ENCODE results near the gene ACOT13. TPM values are rescaled to one million over a fixed set of nuclear protein-coding genes. Genes with fewer than 3 reads are reported as not detected.
"Not testable (repeated sequence)": the region's sequence is repeated elsewhere in the genome, so short reads cannot be mapped to it uniquely, and the experiment has no call there.

ACOT13 gene
- polyA plus RNA-seq, 2 of the 4 experiments (the other 2 are of a cell fraction): 22.9 to 87.7 TPM

DNA sequence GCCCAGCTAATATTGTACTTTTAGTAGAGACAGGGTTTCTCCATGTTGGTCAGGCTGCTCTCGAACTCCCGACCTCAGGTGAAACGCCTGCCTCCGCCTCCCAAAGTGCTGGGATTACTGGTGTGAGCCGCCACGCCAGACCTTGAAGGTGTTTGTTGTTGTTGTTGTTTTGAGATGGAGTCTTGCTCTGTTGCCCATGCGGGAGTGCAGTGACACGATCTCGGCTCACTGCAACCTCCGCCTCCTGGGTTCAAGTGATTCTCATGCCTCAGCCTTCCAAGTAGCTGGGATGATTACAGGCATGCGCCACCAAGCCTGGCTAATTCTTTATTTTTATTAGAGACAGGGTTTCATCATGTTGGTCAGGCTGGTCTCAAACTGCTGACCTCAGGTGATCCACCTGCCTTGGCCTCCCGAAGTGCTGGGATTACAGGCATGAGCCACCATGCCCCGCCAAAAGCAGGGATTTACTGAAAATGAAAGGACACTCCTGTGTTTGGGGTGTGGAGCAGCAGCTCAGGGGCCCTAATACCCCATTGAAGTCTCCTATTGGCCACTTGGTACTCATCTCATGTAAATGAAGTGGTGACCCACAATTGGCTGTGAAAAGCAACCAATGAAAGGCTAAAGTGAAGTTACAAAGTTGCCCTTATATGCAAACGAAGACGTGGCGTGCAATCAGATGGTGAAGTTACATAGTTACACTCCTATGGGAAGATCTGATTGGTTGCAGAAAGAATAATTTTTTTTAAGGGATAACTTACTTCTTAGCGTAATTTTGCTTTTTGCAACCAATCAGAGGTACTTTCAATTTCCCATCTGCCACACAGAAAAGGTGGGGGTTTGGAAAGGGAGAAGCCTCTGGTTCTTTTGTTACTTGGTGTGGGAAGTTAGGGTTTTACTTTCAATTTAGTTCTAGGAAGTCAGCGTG is 1.5 kb downstream of the ACOT13 start:
- DNase-seq (ENCODE audit: low read depth in 1 of 2, low spot score in 1 of 2) (peak; percentile 73 to 98), ATAC-seq (peak; percentile 89 to 91)
- H3K4me1 ChIP-seq: peaks cover 28% of the 10 kb centered on the region
- CTCF ChIA-PET: interaction anchor here (1.1 to 3.2 kb wide), 2 partner anchors 87 to 385 kb away, joined by 3 to 15 read pairs; no protein-coding TSS in a partner anchor
- H3K9me3 ChIP-seq, FAIRE-seq: not testable (repeated sequence)
- 1% methylated on average over 18 of the region's 18 CpGs for WGBS (ENCODE audit: missing lambda C conversion rate)
- peak overlapping the region; percentile 90 for H3K4me2 ChIP-seq
- H3K27ac ChIP-seq: peak overlapping the region; percentile 96 to 99
- peak overlapping the region; percentile 92 for H3K4me3 ChIP-seq
- TF ChIP-seq REST (IDR thresholded peaks at IDR 0.05) (0 out of 2 replicates have a peak, but pooled peaks have one; percentile 19), PBX3 (IDR thresholded peaks at IDR 0.05) (0 out of 2 replicates have a peak, but pooled peaks have one; percentile 41), RFX5 (IDR thresholded peaks at IDR 0.05) (peak; percentile 90), MAFK (IDR thresholded peaks at IDR 0.05; ENCODE audit: partially characterized antibody) (peak; percentile 77), HOXB5 (CRISPR knock-in tag; IDR thresholded peaks at IDR 0.05) (0 out of 2 replicates have a peak, but pooled peaks have one; percentile 61), JUN (IDR thresholded peaks at IDR 0.05) (peak in 1 of 2 experiments; percentile 66; a peak in 3 of 5 replicates), CHD4 (IDR thresholded peaks at IDR 0.05; ENCODE audit: borderline replicate concordance) (0 out of 2 replicates have a peak, but pooled peaks have one; percentile 49), EHF (CRISPR knock-in tag; IDR thresholded peaks at IDR 0.05) (0 out of 2 replicates have a peak, but pooled peaks have one; percentile 27), POLR2A (IDR thresholded peaks at IDR 0.05; ENCODE audit: low read length) (peak; percentile 36; the same call in 1 of the 2 replicates), BCL3 (IDR thresholded peaks at IDR 0.05) (peak; percentile 63; the same call in 1 of the 3 replicates)
- TF ChIP-seq, protein P1, sequence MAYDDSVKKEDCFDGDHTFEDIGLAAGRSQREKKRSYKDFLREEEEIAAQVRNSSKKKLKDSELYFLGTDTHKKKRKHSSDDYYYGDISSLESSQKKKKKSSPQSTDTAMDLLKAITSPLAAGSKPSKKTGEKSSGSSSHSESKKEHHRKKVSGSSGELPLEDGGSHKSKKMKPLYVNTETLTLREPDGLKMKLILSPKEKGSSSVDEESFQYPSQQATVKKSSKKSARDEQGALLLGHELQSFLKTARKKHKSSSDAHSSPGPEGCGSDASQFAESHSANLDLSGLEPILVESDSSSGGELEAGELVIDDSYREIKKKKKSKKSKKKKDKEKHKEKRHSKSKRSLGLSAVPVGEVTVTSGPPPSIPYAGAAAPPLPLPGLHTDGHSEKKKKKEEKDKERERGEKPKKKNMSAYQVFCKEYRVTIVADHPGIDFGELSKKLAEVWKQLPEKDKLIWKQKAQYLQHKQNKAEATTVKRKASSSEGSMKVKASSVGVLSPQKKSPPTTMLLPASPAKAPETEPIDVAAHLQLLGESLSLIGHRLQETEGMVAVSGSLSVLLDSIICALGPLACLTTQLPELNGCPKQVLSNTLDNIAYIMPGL (CRISPR knock-in tag; IDR thresholded peaks at IDR 0.05; ENCODE audit: borderline replicate concordance): peak; percentile 10; the same call in 1 of the 2 replicates
- TF ChIP-seq, protein P2, sequence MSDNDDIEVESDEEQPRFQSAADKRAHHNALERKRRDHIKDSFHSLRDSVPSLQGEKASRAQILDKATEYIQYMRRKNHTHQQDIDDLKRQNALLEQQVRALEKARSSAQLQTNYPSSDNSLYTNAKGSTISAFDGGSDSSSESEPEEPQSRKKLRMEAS (IDR thresholded peaks at IDR 0.05): peak; percentile 35
- POLR2A ChIA-PET: interaction anchor here (0.5 to 1.2 kb wide), 5 partner anchors 9 to 86 kb away, joined by 3 to 6 read pairs (median 4); partner anchors contain the start of gene KIAA0319

DNA sequence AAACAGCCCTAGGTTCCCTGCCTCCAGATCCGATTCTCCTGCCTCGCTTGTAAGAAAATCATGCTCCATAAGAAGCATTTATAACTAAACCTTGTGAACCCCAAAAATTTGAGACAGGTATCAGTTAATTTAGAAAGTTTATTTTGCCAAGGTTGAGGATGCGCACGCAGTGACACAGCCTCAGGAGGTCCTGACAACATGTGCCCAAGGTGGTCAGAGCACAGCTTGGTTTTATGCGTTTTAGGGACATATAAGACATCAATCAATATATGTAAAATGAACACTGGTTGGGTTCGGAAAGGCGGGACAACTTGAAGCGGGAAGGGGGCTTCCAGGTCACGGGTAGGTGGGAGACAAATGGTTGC is 2.1 kb downstream of the ACOT13 start:
- FAIRE-seq (no peak), DNase-seq (ENCODE audit: low read depth in 1 of 2, low spot score in 1 of 2) (no peak), ATAC-seq (no peak)
- Histone ChIP-seq H3K4me3 (peak overlapping the region; percentile 55), H3K9me3 (peaks cover 7% of the 10 kb centered on the region), H3K4me1 (peaks cover 21% of the 10 kb centered on the region), H3K4me2 (peak overlapping the region; percentile 90), H3K27ac (peak overlapping the region; percentile 79 to 86)
- WGBS (ENCODE audit: missing lambda C conversion rate): 20% methylated on average over 9 of the region's 9 CpGs
- POLR2A ChIA-PET: interaction anchor here (0.5 to 1.2 kb wide), 5 partner anchors 10 to 87 kb away, joined by 3 to 6 read pairs (median 4); partner anchors contain the start of gene KIAA0319
- CTCF ChIA-PET: interaction anchor here (1.1 kb wide), 1 partner anchor 386 kb away, joined by 3 read pairs; no protein-coding TSS in a partner anchor
- TF ChIP-seq FOSB (CRISPR knock-in tag; IDR thresholded peaks at IDR 0.05) (no peak), CBX2 (IDR thresholded peaks at IDR 0.05; ENCODE audit: borderline replicate concordance, low read depth) (no peak), TFCP2L1 (CRISPR knock-in tag; IDR thresholded peaks at IDR 0.05) (no peak), JUN (IDR thresholded peaks at IDR 0.05) (no peak), JUNB (IDR thresholded peaks at IDR 0.05) (no peak), E2F6 (IDR thresholded peaks at IDR 0.05; ENCODE audit: borderline replicate concordance, low read depth) (no peak), HEYL (CRISPR knock-in tag; IDR thresholded peaks at IDR 0.05) (no peak), MAFK (IDR thresholded peaks at IDR 0.05; ENCODE audit: partially characterized antibody) (no peak), TP53 (CRISPR knock-in tag; IDR thresholded peaks at IDR 0.05) (no peak), RNF2 (IDR thresholded peaks at IDR 0.05; ENCODE audit: borderline replicate concordance, low read depth) (no peak), ZFP36 (IDR thresholded peaks at IDR 0.05; ENCODE audit: borderline replicate concordance, partially characterized antibody) (no peak), CEBPB (IDR thresholded peaks at IDR 0.05) (no peak), RAD21 (conservative IDR thresholded peaks at IDR 0.05 in 1 of 2, IDR thresholded peaks at IDR 0.05 in 1 of 2) (no peak), GATA3 (IDR thresholded peaks at IDR 0.05; ENCODE audit: borderline replicate concordance) (no peak), CHD4 (IDR thresholded peaks at IDR 0.05; ENCODE audit: borderline replicate concordance) (no peak)
- TF ChIP-seq, protein P3, sequence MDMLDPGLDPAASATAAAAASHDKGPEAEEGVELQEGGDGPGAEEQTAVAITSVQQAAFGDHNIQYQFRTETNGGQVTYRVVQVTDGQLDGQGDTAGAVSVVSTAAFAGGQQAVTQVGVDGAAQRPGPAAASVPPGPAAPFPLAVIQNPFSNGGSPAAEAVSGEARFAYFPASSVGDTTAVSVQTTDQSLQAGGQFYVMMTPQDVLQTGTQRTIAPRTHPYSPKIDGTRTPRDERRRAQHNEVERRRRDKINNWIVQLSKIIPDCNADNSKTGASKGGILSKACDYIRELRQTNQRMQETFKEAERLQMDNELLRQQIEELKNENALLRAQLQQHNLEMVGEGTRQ (IDR thresholded peaks at IDR 0.05): no peak

Data from A549 (cell line).